ENCODE data around the gene EGLN3.

The EGLN3 gene

GRCh38 chr14:33906968-33907367 is 43.9 kb downstream of the EGLN3 start:
- H3K36me3 ChIP-seq (ENCODE audit: control insufficient read depth, insufficient read depth, low read length, severe bottlenecking), result no peaks in the 10 kb centered on the region
- no peaks in the 10 kb centered on the region for H3K9me3 ChIP-seq (ENCODE audit: control insufficient read depth, low read length)
- H3K4me3 ChIP-seq (ENCODE audit: low read length), result no peak overlapping the region
- H3K9ac ChIP-seq (ENCODE audit: low read length), result no peak overlapping the region
- H3K27me3 ChIP-seq (replicated peaks; ENCODE audit: control insufficient read depth, insufficient read depth, low read length), result peaks cover 7% of the 10 kb centered on the region
- DNase-seq (ENCODE audit: low read depth), result no peak
- H3K4me1 ChIP-seq (ENCODE audit: control insufficient read depth, insufficient read depth, low read length), result no peaks in the 10 kb centered on the region

DNA sequence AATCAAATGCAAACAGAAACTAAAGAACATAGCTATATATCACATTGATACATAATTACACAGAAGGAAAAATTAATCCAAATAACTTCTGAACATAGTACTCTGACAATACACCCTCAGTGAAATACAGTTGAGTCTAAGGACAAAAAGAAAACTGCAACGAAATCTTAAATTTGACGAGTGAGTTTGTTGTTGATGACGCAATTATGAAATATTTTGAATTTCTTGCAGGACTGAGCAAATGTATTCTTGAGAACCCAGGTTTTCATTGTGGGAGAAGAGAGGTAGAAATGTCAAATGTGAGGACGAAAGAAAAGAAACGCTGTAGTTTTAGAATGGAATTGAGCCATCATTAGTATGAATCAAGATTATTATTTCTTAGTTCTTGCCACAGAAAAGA is 46.3 kb downstream of the EGLN3 start:
- no peaks in the 10 kb centered on the region for H3K9me3 ChIP-seq (ENCODE audit: control insufficient read depth, low read length)

DNA sequence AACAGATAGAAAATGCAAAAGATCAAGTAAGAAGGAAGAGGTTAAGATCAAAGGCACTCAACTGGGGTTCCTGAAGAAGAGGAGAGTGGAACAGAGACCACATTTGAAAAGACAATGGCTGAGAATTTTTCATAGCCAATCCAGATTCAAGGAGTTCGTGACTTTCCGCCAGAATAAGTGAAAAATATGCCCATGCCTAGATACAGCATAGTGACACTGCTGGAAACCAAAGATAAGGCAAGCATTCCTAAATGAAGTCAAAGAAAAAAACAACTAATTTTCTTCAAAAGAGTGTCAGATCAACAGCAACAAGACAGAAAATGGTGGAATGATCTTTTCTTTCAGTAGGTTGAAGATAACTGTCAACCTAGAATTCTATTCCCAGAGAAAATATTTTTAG is 47.5 kb downstream of the EGLN3 start:
- DNase-seq (ENCODE audit: low read depth), result no peak
- Histone ChIP-seq H3K36me3 (ENCODE audit: control insufficient read depth, insufficient read depth, low read length, severe bottlenecking) (no peaks in the 10 kb centered on the region), H3K4me1 (ENCODE audit: control insufficient read depth, insufficient read depth, low read length) (no peaks in the 10 kb centered on the region), H3K27me3 (replicated peaks; ENCODE audit: control insufficient read depth, insufficient read depth, low read length) (peaks cover 7% of the 10 kb centered on the region), H3K4me3 (ENCODE audit: low read length) (no peak overlapping the region), H3K9ac (ENCODE audit: low read length) (no peak overlapping the region), H3K9me3 (ENCODE audit: control insufficient read depth, low read length) (no peaks in the 10 kb centered on the region)

More for the DNA sequence above, 46.3 kb downstream of the EGLN3 start:
- H3K27me3 ChIP-seq (replicated peaks; ENCODE audit: control insufficient read depth, insufficient read depth, low read length), result peaks cover 10% of the 10 kb centered on the region
- no peak for DNase-seq (ENCODE audit: low read depth)
- no peaks in the 10 kb centered on the region for H3K36me3 ChIP-seq (ENCODE audit: control insufficient read depth, insufficient read depth, low read length, severe bottlenecking)
- H3K4me1 ChIP-seq (ENCODE audit: control insufficient read depth, insufficient read depth, low read length), result no peaks in the 10 kb centered on the region
- H3K9ac ChIP-seq (ENCODE audit: low read length), result no peak overlapping the region
- no peak overlapping the region for H3K4me3 ChIP-seq (ENCODE audit: low read length)

DNA sequence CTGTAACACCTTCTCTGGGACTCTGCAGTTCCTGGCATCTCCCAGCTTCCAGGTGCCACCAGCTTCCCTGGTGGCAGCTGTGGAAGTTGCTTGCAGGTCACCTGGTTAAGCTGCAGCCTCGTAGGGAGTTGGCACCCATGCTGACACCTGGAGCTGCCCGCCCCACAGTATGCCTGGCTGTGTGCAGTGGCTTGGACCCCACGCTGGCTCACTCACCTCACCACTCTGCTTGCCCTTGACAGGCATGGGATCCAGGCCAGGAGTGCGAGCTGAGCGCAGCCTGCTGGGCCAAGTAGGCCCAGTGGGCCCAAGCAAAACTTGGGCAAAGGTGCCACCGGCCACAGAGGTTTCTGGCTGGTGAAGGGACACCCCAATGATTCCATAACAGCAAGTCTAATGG is 48.5 kb downstream of the EGLN3 start:
- Histone ChIP-seq H3K27me3 (replicated peaks; ENCODE audit: control insufficient read depth, insufficient read depth, low read length) (peaks cover 7% of the 10 kb centered on the region), H3K4me3 (ENCODE audit: low read length) (no peak overlapping the region), H3K36me3 (ENCODE audit: control insufficient read depth, insufficient read depth, low read length, severe bottlenecking) (no peaks in the 10 kb centered on the region), H3K9ac (ENCODE audit: low read length) (no peak overlapping the region), H3K4me1 (ENCODE audit: control insufficient read depth, insufficient read depth, low read length) (no peaks in the 10 kb centered on the region), H3K9me3 (ENCODE audit: control insufficient read depth, low read length) (no peaks in the 10 kb centered on the region)
- no peak for DNase-seq (ENCODE audit: low read depth)

- peaks cover 7% of the 10 kb centered on the region for H3K27me3 ChIP-seq (replicated peaks; ENCODE audit: control insufficient read depth, insufficient read depth, low read length)
- no peaks in the 10 kb centered on the region for H3K4me1 ChIP-seq (ENCODE audit: control insufficient read depth, insufficient read depth, low read length)
- H3K4me3 ChIP-seq (ENCODE audit: low read length), result no peak overlapping the region
- H3K9me3 ChIP-seq (ENCODE audit: control insufficient read depth, low read length), result no peaks in the 10 kb centered on the region
- H3K36me3 ChIP-seq (ENCODE audit: control insufficient read depth, insufficient read depth, low read length, severe bottlenecking), result no peaks in the 10 kb centered on the region
- H3K9ac ChIP-seq (ENCODE audit: low read length), result no peak overlapping the region
- no peak for DNase-seq (ENCODE audit: low read depth)
These were observed 49.3 kb downstream of the EGLN3 start for GRCh38 chr14:33901426-33902155.

DNA sequence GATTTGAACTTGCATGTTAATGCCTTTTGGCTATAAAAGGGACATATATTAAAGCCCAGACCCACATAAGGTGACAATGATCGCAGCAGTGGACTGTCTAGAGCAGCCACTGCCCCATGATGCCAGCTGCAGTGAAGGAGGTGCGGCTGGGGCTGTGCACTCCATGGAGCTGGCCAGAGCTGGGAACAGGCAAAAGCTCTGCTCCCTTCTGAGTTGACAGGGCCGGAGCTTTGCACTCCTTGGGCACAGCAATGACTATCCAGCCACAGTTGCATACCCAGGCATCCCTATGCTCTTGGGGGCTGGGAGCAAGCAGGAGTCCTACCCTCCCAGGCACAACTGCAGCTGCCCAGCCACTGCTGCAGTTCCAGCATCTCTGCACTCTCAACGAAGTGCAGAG is 50.2 kb downstream of the EGLN3 start:
- Histone ChIP-seq H3K9me3 (ENCODE audit: control insufficient read depth, low read length) (no peaks in the 10 kb centered on the region), H3K36me3 (ENCODE audit: control insufficient read depth, insufficient read depth, low read length, severe bottlenecking) (no peaks in the 10 kb centered on the region), H3K4me3 (ENCODE audit: low read length) (no peak overlapping the region), H3K27me3 (replicated peaks; ENCODE audit: control insufficient read depth, insufficient read depth, low read length) (peaks cover 7% of the 10 kb centered on the region), H3K4me1 (ENCODE audit: control insufficient read depth, insufficient read depth, low read length) (no peaks in the 10 kb centered on the region), H3K9ac (ENCODE audit: low read length) (no peak overlapping the region)
- no peak for DNase-seq (ENCODE audit: low read depth)

DNA sequence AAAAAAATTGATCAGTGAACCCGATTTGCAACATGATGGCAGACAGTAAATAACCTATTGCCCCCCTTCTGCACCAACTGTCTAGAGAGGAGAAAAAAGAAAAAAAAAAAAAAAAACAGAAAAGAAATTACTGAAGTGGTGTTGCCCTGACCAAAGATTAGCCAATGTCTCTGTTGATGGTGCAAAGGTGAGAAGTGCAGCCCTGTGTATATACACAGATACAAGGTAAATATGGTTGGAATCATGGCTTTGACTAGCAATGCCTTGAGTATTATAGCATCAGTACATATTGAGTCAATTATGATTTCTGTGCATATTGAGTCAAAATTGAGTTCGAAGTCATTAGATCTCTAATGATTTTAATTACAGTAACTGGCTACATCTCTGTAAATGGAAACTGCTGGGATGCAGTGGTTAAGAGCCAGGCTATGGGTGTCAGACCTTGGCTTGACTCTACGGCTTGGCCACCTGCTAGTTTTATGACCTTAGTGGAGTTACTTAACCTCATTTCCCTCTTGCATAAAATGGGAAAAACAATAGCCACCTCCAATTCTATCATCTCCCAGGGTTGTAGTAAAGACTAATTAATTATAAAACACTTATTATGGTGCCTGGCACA is 51.0 kb downstream of the EGLN3 start:
- Histone ChIP-seq H3K9me3 (ENCODE audit: control insufficient read depth, low read length) (peaks cover 4% of the 10 kb centered on the region), H3K4me1 (ENCODE audit: control insufficient read depth, insufficient read depth, low read length) (no peaks in the 10 kb centered on the region), H3K9ac (ENCODE audit: low read length) (no peak overlapping the region), H3K4me3 (ENCODE audit: low read length) (no peak overlapping the region), H3K36me3 (ENCODE audit: control insufficient read depth, insufficient read depth, low read length, severe bottlenecking) (no peaks in the 10 kb centered on the region), H3K27me3 (replicated peaks; ENCODE audit: control insufficient read depth, insufficient read depth, low read length) (peaks cover 7% of the 10 kb centered on the region)
- DNase-seq (ENCODE audit: low read depth), result no peak

- H3K9me3 ChIP-seq (ENCODE audit: control insufficient read depth, low read length), result peaks cover 11% of the 10 kb centered on the region
- no peak for DNase-seq (ENCODE audit: low read depth)
- no peak overlapping the region for H3K4me3 ChIP-seq (ENCODE audit: low read length)
- H3K36me3 ChIP-seq (ENCODE audit: control insufficient read depth, insufficient read depth, low read length, severe bottlenecking), result no peaks in the 10 kb centered on the region
- no peak overlapping the region for H3K9ac ChIP-seq (ENCODE audit: low read length)
- peaks cover 5% of the 10 kb centered on the region for H3K27me3 ChIP-seq (replicated peaks; ENCODE audit: control insufficient read depth, insufficient read depth, low read length)
- H3K4me1 ChIP-seq (ENCODE audit: control insufficient read depth, insufficient read depth, low read length), result no peaks in the 10 kb centered on the region
These were observed 52.9 kb downstream of the EGLN3 start for GRCh38 chr14:33897878-33898535.

DNA sequence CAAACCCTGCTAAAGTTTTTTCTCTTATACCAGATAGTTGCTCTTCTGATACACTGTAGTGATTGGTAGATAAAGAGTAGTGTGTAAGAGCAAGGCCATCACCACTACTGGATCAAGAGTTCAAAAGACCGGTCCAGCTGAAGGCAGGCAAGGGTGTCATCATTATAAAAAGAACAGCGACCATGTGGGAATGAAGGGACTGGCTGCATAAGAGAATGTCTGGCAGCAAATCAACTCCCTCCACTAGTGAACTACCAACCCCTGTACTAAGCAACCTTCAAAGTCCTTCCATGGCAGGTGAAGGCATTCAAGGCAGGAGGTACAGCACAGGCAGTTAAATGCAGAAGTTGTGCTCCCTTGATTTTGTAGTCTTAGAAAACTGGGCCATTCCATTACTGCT is 53.5 kb downstream of the EGLN3 start:
- Histone ChIP-seq H3K4me3 (ENCODE audit: low read length) (no peak overlapping the region), H3K9ac (ENCODE audit: low read length) (no peak overlapping the region), H3K36me3 (ENCODE audit: control insufficient read depth, insufficient read depth, low read length, severe bottlenecking) (no peaks in the 10 kb centered on the region), H3K9me3 (ENCODE audit: control insufficient read depth, low read length) (peaks cover 11% of the 10 kb centered on the region), H3K27me3 (replicated peaks; ENCODE audit: control insufficient read depth, insufficient read depth, low read length) (peaks cover 3% of the 10 kb centered on the region), H3K4me1 (ENCODE audit: control insufficient read depth, insufficient read depth, low read length) (no peaks in the 10 kb centered on the region)
- DNase-seq (ENCODE audit: low read depth), result no peak

- no peak overlapping the region for H3K4me3 ChIP-seq (ENCODE audit: low read length)
- H3K36me3 ChIP-seq (ENCODE audit: control insufficient read depth, insufficient read depth, low read length, severe bottlenecking), result no peaks in the 10 kb centered on the region
- DNase-seq (ENCODE audit: low read depth), result no peak
- H3K4me1 ChIP-seq (ENCODE audit: control insufficient read depth, insufficient read depth, low read length), result no peaks in the 10 kb centered on the region
- H3K9ac ChIP-seq (ENCODE audit: low read length), result no peak overlapping the region
- peaks cover 21% of the 10 kb centered on the region for H3K9me3 ChIP-seq (ENCODE audit: control insufficient read depth, low read length)
- H3K27me3 ChIP-seq (replicated peaks; ENCODE audit: control insufficient read depth, insufficient read depth, low read length), result no peaks in the 10 kb centered on the region
These were observed 56.5 kb downstream of the EGLN3 start for GRCh38 chr14:33894339-33894738.

GRCh38 chr14:33891700-33892099 is 59.2 kb downstream of the EGLN3 start:
- H3K9ac ChIP-seq (ENCODE audit: low read length), result no peak overlapping the region
- H3K36me3 ChIP-seq (ENCODE audit: control insufficient read depth, insufficient read depth, low read length, severe bottlenecking), result no peaks in the 10 kb centered on the region
- no peaks in the 10 kb centered on the region for H3K4me1 ChIP-seq (ENCODE audit: control insufficient read depth, insufficient read depth, low read length)
- DNase-seq (ENCODE audit: low read depth), result no peak
- no peak overlapping the region for H3K4me3 ChIP-seq (ENCODE audit: low read length)
- peaks cover 25% of the 10 kb centered on the region for H3K9me3 ChIP-seq (ENCODE audit: control insufficient read depth, low read length)
- H3K27me3 ChIP-seq (replicated peaks; ENCODE audit: control insufficient read depth, insufficient read depth, low read length), result no peaks in the 10 kb centered on the region
